Prostate gland (tissue), 2 donors: ENCODE results near the gene NAT14.

Source experiments
- POLR2A ChIP-seq: fragments of 450-650 bp; IDR thresholded peaks from one replicate; pipeline ENCODE4 v1.6.1; 2016; ENCODE audit warnings: antibody characterized with exemption, mild to moderate bottlenecking
- TF ChIP-seq, protein P1 (sequence below), 4 experiments: fragments of 200-600 bp in 2 of 4; fragments of 450-650 bp in 2 of 4; sonication (generic) in 2 of 4; IDR thresholded peaks; 1 replicate in 3 of 4; 2 replicates in 1 of 4; pipeline ENCODE4 v1.5.1; 2016 to 2019; ENCODE audit warnings: antibody characterized with exemption in 4 of 4, mild to moderate bottlenecking in 2 of 4, moderate library complexity in 2 of 4

DNA sequence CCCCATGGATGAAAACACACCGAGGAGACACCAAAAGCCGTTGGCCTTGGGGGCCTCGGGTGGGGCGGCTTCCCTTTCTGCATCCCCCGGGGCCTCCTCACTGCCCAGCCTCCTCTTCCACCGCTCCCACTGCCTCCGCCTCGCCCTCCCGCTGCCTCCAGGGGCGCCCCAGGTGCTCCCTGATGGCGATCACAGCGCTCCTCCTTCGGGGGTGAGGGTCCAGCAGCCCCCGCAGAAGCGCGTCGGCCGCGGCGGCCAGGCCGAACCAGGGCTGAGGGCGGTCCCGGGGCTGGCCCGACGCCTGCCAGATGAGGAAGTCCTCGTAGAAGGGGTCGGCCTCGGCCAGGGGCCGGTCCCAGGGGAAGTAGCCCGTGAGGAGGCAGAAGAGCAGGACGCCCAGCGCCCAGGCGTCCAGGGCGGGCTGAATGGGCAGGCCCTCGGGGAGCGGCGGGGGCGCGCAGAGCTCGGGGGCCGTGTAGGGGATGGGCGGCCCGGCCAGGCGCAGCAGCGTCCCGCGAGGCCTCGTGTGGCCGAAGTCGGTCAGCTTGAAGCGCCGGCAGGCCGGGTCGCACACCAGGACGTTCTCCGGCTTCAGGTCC lies 44.7 kb downstream of the NAT14 start:
- TF ChIP-seq, protein P1, sequence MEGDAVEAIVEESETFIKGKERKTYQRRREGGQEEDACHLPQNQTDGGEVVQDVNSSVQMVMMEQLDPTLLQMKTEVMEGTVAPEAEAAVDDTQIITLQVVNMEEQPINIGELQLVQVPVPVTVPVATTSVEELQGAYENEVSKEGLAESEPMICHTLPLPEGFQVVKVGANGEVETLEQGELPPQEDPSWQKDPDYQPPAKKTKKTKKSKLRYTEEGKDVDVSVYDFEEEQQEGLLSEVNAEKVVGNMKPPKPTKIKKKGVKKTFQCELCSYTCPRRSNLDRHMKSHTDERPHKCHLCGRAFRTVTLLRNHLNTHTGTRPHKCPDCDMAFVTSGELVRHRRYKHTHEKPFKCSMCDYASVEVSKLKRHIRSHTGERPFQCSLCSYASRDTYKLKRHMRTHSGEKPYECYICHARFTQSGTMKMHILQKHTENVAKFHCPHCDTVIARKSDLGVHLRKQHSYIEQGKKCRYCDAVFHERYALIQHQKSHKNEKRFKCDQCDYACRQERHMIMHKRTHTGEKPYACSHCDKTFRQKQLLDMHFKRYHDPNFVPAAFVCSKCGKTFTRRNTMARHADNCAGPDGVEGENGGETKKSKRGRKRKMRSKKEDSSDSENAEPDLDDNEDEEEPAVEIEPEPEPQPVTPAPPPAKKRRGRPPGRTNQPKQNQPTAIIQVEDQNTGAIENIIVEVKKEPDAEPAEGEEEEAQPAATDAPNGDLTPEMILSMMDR (IDR thresholded peaks at IDR 0.05): no peak
- no peak for TF ChIP-seq POLR2A
